NCI-H1105 (cell line): Measurements from ENCODE around the gene SDK2.
A peak's percentile ranks its signal among the peaks of the same experiment; 100 is the strongest.

Source experiments
- DNase-seq: peaks from one replicate; lab custom pipeline; 2025; lab: John Stamatoyannopoulos, UW

Gene SDK2

GRCh38 chr17:73653810-73654209 is 9.6 kb upstream of the SDK2 start:
- DNase-seq: no peak

- DNase-seq: no peak
Observed at GRCh38 chr17:73652886-73653480, 8.7 kb upstream of the SDK2 start.

DNA sequence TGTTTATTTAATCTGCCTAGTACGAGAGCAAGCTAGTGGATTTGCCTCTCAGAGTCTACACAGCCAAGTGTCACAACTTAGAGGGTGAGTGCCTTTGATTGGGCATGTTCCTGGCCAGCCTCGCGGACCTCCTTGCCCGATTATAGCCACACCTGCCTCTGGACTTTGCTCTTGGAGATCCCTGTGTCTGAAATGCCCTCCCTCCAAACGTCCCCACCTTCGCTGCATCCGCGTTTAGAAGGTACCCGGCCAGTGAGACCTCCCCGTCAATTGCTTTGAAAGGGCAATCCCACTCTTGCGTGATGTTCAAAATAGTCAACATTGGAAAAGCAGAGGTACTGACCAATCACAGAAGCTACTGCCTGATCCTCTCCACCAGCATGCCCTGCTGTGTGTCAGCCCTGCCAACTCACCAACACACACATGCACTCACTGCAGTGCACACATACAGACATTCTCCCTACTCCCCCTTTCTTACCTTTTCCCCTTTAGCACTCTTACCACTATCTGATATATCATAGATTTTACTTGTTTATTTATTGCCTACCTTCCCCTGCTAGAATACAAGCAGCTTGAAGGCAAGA is 6.5 kb upstream of the SDK2 start:
- no peak for DNase-seq

DNA sequence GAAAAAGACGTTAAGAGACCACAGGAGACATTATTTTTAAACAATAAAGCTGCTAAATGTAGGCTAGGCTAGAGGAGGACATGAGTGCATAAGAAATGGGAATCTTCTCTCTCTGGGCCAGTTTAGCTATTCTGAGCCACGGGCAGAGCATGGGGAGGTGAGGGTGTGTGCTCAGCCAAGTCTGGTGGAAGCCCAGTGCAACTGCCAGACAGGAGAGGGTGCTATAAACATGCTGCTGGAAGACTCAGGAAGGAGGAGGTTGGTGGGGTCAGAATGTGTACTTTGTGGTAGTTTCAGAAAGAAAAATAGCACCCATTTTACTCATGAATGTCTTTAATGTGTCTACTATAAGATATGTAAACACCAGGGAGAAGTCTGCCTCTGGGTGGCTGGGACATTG is 5.9 kb upstream of the SDK2 start:
- DNase-seq: no peak

DNA sequence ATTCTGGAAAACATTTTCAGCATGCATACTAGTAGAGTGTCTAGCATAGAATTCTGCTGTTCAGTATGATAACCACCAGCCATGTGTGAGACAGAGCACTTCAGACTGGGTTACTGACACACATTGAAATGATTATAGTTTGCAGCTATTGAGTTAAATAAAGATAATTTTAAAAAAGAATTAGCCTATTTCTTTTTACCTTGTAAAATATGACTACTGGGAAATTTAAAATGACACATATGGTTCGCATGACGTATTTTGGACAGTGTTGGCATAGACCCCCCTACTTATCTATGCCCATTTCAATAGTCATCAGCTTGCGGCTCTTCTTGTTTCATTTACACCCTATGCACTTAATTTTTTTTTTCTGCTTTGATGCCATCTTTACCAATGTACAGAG is 4.7 kb upstream of the SDK2 start:
- no peak for DNase-seq

DNA sequence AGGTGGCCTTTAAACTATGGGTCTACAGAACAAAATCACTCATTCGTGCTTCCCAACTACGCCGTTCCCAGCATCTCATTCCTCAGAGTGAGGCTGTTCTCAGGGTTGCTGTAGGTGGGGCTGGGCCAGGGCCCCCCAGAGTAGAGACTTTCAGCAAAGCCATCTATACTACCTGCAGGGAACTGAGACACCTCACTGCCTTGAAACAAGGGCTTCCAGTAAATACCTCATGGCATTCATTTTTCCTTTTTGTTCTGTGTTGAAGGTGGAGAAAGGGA is 4.2 kb upstream of the SDK2 start:
- no peak for DNase-seq

- DNase-seq: no peak
Observed at GRCh38 chr17:73647772-73648542, 3.7 kb upstream of the SDK2 start.

DNA sequence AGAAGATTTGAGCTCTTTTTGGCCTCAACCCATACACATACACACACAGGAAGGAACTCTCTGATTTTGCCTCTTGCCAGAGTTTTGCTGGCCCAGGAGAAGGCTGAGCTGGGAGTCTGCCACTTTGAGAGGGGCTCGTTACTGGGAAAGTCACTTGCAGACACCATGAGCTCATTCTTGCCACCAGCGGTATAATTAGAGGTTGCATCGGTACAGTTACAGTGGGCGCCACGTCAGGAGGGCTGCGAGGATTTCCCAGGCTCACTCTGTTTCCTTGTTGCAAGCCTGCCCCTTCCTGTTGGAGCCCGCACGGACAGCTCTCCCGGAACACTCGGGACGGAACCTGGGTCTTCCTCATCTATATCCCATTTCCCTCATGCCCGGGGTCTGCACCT is 3.1 kb upstream of the SDK2 start:
- DNase-seq: no peak

- no peak for DNase-seq
Observed at GRCh38 chr17:73646409-73647300, 2.4 kb upstream of the SDK2 start.

DNA sequence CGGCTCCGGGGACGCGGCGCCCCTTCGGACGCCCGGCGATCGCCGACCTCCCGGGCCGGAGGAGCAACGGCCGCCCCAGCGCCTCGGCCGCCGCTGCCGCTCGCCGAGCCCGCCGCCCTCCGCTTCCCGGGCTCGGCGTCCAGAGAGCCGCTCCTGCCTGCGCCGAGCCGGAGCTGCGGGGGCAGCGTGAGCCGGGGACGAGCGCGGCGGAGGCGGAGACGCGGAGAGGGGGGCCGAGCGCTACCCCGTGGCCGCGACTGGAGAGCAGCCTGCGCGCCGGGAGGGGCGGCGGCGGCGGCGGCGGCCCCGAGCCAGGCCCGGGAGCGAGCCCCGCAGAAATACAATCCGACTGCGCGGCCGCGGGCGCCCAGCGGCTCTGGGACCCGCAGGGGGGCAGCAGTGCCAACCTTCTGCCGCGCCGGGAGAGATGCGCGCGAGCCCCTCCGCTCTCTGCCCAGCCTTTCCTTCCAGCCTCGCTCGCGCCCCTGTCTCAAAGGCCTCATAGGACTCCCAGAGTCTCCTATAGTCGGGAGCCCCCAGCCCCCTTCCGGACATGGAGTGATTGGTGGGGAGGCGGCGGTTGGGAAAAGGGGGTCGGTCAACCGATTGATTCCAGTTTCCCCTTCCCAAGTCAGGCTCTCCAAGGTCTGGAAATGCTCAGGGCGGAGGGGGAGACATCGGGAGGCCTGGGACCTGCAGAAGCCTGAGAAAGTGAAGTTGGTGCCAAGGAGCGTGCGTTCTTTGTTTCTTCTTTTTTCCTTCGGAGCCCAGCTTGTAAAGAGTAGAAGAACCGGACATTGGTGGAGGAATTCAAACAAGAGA is 1.0 kb upstream of the SDK2 start:
- DNase-seq: peak; percentile 74

DNA sequence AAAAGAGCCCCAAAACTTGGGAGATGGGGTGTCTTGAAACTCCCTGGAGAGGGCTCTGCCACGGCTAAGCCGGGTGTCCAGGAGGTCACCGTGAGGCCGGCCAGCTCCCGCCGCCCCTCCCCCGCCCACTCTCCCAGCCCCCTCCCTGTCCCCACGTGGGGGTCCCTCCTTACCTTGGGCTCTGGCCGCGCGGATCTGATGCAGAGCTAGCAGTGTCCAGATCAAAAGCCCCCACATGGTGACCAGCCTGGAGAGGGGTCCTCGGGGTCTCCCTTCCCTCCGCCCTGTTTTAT is 447 bp downstream of the SDK2 start:
- DNase-seq: no peak

- DNase-seq: peak; percentile 35
Observed at GRCh38 chr17:73643001-73643851, 1.0 kb downstream of the SDK2 start.

DNA sequence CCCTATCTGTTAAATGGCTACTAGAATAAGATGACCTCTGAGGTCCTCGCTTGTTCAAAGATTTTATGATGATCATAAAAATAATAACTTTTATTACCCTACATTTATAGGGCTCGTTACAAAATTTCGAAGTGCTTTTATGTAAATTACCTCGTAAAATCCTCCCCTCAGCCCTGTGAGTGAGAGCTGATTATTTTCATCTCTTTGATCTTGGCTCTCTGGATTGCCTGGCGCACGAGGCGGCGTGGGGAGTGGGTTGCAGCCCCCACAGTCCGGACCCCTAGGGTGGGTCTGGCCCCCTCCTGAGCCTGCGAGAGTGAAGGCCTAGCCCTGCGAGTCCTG is 1.6 kb downstream of the SDK2 start:
- DNase-seq: no peak

GRCh38 chr17:73641826-73642600 is 2.2 kb downstream of the SDK2 start:
- no peak for DNase-seq

GRCh38 chr17:73640691-73641090 is 3.6 kb downstream of the SDK2 start:
- DNase-seq: no peak

DNA sequence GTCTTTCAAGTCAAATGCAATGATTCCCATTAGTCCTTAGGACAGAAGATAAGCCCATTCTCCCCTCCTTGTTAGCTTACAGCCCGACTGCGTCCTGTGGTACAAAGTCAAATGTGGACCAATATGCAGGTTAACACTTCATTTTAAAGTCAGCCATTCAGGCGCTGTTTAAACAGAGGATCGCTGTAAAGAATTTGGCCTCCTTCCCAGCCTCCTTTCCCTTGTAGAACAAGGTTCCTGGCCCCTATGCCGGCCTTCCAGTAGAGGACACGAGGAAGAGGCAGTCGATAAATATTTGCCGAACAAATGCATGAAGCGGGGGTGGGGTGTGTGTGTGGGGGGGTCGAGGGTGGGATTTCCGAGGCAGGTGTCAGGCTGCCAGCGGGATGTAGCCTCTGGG is 4.3 kb downstream of the SDK2 start:
- DNase-seq: peak; percentile 48

DNA sequence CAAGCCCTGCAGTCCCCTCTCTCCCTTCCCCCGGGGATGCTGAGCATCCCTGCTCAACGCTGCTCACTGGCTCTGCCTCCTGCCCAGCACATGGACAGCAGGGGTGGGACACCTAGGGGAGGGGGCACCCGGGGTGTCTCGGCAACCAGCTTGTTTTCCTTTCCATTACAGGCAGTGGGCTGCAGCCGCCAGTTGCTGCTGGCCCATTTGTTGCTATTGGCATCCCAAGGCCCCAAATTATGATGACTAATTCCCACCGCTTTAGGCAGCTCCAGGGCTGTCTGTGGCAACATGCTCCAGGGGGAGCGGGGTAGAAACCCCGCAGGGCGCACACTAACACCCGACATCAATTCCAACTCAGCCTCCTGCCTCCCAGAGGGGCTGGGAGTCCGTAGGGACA is 4.9 kb downstream of the SDK2 start:
- no peak for DNase-seq

GRCh38 chr17:73638556-73638955 is 5.7 kb downstream of the SDK2 start:
- no peak for DNase-seq

DNA sequence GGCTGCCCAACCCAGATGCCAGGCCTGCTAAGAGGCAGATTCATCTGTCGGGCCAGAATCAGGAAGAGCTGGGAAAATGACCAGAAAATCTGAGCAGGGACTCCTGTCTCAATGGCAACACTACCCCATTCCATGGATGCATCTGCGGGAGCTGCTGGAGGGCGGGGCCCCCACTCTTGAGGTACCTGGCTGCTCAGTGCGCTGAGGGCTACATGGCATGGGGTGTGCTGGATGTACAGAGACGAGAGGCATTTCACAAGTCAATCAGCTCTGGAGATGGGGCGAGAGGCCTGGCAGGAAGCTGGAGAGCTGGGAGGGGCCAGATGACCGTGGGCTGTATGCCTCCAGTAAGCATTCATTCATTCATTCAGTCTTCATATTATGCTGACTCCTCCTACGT is 6.4 kb downstream of the SDK2 start:
- DNase-seq: no peak

DNA sequence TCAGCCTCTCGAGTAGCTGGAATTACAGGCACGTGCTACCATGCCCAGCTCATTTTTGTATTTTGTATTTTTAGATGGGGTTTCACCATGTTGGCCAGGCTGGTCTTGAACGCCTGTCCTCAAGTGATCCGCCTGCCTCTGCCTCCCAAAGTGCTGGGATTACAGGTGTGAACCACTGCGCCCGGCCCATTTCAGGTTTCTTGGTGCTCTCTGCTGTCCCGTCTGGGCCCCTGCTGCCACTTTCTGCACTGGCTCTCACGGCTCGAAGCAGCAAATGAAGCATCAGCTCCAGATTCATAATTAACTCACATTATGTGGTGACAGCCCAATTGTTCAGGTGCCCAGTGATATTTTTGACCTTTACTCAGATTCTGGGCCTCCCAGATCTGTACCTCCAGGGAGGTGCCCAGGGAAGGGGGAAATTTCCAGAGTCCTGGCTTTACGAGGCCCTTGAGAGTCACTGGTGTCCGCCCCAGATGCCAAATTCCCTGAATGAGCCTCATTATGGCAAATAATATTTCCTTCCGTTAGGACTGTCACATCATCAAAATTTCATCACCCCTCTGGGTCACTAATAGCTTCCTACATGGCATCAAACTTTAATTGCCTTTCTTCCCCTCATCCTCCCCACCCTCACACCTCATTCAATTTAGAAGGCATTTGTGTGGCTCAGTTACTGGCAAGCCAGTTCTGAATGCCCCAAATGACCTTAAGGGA is 9.0 kb downstream of the SDK2 start:
- DNase-seq: no peak
